RWPE1 (cell line): ENCODE measurements around the gene ABCF2.

Experiments
- CTCF ChIA-PET: fragments of 350-600 bp; sonication (Branson Sonifier 250); formaldehyde crosslinking; extraction: SDS; loops from one replicate; lab custom pipeline; 2021; lab: Yijun Ruan, JAX
- POLR2A ChIA-PET: fragments of 400-600 bp; formaldehyde crosslinking; extraction: SDS; loops from one replicate; lab custom pipeline; 2020; ENCODE audit warnings: antibody characterized with exemption; ENCODE audit not compliant: low non-redundant PET; lab: Yijun Ruan, JAX
- DNase-seq: peaks from one replicate; pipeline ENCODE4 v3.0.0; 2012; ENCODE audit warnings: low spot score
- H3K27ac ChIP-seq: fragments of 450-650 bp; 2 replicates; pipeline ENCODE4 v1.5.1; 2017
- TF ChIP-seq, protein P1 (sequence below): fragments of 450-650 bp; conservative IDR thresholded peaks from 2 replicates; pipeline ENCODE4 v1.5.1; 2017; ENCODE audit warnings: low read depth, mild to moderate bottlenecking

Gene ABCF2

DNA sequence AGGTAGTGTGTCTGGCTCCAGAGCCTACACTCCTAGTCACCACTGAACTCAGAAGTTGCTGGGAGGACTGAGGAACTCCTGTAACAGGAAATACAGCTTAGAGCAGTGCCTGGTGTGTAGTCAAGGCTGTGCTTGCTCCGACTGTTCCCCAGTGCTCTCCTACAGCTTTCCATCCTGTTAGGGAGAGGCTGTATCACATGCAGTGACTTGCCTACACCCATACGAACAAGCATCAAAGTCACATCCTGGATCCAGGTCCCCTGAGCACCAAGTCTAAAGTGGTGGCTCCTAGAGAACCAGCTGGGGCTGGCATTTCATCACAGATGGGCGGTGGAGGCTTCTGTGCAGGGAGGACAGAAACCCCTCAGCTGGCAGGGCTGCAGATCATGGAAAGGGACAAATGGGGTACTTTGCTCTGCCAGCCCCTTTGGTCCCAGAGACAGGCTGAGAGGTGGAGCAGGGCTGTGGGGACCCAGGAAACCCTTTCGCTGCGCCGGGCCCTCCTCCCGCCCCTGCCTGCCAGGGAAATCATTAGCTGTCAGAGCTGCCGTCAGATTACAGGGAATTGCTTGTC lies 47.6 kb downstream of the ABCF2 start:
- DNase-seq: no peak
- POLR2A ChIA-PET: no interaction called here
- CTCF ChIA-PET: interaction anchor here (1.0 kb wide), 1 partner anchor 26 kb away, joined by 3 read pairs; no protein-coding TSS in a partner anchor
- no peak overlapping the region for H3K27ac ChIP-seq
- TF ChIP-seq, protein P1, sequence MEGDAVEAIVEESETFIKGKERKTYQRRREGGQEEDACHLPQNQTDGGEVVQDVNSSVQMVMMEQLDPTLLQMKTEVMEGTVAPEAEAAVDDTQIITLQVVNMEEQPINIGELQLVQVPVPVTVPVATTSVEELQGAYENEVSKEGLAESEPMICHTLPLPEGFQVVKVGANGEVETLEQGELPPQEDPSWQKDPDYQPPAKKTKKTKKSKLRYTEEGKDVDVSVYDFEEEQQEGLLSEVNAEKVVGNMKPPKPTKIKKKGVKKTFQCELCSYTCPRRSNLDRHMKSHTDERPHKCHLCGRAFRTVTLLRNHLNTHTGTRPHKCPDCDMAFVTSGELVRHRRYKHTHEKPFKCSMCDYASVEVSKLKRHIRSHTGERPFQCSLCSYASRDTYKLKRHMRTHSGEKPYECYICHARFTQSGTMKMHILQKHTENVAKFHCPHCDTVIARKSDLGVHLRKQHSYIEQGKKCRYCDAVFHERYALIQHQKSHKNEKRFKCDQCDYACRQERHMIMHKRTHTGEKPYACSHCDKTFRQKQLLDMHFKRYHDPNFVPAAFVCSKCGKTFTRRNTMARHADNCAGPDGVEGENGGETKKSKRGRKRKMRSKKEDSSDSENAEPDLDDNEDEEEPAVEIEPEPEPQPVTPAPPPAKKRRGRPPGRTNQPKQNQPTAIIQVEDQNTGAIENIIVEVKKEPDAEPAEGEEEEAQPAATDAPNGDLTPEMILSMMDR: no peak

DNA sequence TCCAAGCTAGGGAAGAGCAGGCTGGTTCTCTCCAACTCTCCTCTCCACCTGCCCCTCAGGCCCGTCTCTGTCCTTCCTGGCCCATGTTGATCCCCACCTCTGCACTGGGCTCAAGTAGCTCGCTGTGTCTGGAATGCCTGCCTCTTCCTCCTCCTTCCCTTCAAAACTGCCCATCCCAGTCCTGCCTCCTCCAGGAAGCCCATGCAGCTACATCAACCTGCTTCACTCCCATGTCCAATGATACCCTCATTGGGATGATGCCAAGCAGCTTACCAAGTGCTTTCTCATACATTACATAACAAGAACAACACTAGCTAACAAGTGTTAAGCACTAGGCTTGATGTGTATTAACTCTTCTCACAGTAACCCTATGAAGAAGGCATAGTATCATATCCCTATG lies 48.2 kb downstream of the ABCF2 start:
- TF ChIP-seq, protein P1: no peak
- no peak overlapping the region for H3K27ac ChIP-seq
- CTCF ChIA-PET: interaction anchor here (1.0 kb wide), 1 partner anchor 26 kb away, joined by 3 read pairs; no protein-coding TSS in a partner anchor
- POLR2A ChIA-PET: no interaction called here
- DNase-seq: no peak

DNA sequence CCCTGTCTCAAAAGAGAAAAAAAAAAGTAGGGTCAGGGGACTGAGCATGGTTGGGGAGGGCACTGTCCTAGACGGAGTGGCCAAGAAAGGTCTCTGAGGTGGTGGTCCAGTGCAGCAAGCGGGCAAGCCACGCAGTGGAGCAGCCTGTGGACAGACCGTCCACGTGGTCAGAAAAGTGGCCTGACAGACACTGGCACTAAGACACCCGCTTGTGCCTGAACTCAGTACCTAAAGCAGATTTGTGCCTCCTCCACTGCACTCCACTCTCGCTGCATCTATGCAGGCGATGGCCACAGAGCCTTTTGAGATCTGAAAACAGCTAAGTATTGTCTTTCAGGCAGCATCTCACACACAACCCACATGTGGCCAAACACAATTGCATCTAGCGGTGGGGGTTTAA lies 48.8 kb downstream of the ABCF2 start:
- H3K27ac ChIP-seq: no peak overlapping the region
- CTCF ChIA-PET: interaction anchor here (1.0 kb wide), 1 partner anchor 25 kb away, joined by 3 read pairs; no protein-coding TSS in a partner anchor
- POLR2A ChIA-PET: no interaction called here
- DNase-seq: no peak
- TF ChIP-seq, protein P1: no peak

DNA sequence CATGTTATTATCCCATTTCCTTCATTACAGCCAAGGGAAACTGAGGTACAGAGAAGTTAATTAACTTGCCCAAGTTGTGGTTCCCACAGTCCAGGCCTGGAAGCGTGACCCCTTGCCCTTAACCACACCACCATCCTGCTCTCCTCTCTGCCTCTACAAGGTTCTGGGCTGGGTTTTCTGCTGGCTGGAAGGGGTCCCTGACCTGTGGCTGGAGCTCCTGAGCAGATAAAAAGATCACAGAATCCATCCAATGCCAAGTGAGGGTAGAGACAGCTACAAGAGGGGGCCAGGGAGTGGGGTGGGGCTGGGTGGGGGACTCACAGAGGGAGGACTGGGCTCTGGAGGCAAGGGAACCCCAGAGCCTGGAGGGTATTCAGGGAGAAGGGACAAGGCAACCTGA lies 49.7 kb downstream of the ABCF2 start:
- no peak overlapping the region for H3K27ac ChIP-seq
- ChIA-PET CTCF (interaction anchor here (1.3 kb wide), 1 partner anchor 54 kb away, joined by 3 read pairs; no protein-coding TSS in a partner anchor), POLR2A (no interaction called here)
- TF ChIP-seq, protein P1: no peak
- DNase-seq: no peak

DNA sequence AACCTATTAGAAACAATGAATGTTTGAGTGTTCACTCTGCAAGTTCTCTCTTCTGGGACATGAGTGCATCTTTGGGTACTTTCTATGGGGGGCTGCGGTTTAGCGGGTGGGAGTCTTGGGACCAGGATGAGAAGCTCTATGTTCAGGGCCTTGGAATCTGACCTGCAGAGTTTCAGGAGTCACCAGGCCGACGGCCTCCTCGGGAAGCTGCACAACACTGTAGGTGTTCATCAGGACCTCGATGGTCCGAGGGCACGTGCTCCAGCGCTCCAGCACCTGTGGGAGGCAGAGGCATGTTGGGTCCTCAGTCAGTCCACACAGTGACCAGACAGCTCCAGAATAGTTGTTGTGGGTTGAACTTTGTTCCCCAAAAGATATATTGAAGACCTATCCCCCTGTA lies 50.6 kb downstream of the ABCF2 start:
- CTCF ChIA-PET: interaction anchor here (1.3 kb wide), 1 partner anchor 53 kb away, joined by 3 read pairs; no protein-coding TSS in a partner anchor
- DNase-seq: no peak
- TF ChIP-seq, protein P1: no peak
- H3K27ac ChIP-seq: no peak overlapping the region
- POLR2A ChIA-PET: no interaction called here

DNA sequence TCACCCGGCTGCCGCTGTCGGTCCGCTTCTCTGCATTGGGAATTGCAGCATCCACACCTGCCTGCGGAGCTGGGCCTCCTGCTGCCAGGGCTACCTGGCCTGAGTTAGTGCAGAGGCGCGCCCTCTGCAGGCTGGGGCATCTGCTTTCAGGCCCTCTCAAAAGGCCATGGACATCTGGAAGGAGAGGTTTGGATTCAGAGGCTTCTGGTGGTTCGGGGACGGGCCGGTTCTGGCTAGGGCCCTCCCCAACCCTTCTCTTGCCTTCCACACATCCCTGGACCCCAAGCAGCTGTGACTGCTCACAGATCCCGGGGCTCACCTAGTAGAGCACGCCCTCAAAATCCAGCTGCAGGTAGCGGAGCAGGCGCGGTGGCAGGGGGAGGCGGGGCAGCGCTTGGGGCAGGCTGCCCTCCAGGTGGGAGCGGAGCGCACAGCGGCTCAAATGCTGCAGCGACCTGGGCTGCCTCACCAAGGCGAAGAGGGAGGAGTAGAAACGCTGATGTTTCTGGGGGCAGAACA lies 51.2 kb downstream of the ABCF2 start:
- ChIA-PET CTCF (interaction anchor here (1.4 kb wide), 1 partner anchor 52 kb away, joined by 7 read pairs; no protein-coding TSS in a partner anchor), POLR2A (no interaction called here)
- TF ChIP-seq, protein P1: no peak
- no peak overlapping the region for H3K27ac ChIP-seq
- DNase-seq: no peak
